Activated CD4-positive, alpha-beta memory T cell treated with anti-CD3 and anti-CD28 coated beads, Interleukin-2, amount 10 ng/mL, durations not matched to agents 7 days and 5 days (primary cell): ENCODE measurements around the gene EXO1. TPM values are rescaled to one million over a fixed set of nuclear protein-coding genes. Genes with fewer than 3 reads are reported as not detected.
"Not testable (repeated sequence)": the region's sequence is repeated elsewhere in the genome, so short reads cannot be mapped to it uniquely, and the experiment has no call there.

ENCODE experiments used
- CTCF ChIA-PET: fragments of 350-600 bp; sonication (Branson Sonifier 250); formaldehyde crosslinking; loops from one replicate; lab custom pipeline; 2021; ENCODE audit warnings: antibody characterized with exemption, inconsistent platforms; lab: Charles Lee
- POLR2A ChIA-PET: fragments of 350-600 bp; sonication (Branson Sonifier 250); formaldehyde crosslinking; loops from one replicate; lab custom pipeline; 2021; ENCODE audit warnings: antibody characterized with exemption; lab: Charles Lee
- DNase-seq: peaks from one replicate; pipeline ENCODE4 v3.0.0-alpha.2; 2020
- H3K27ac Mint-ChIP-seq: one replicate; pipeline ENCODE4 v1.8.0; 2021; ENCODE audit warnings: mild to moderate bottlenecking, mixed read lengths
- H3K27me3 Mint-ChIP-seq: one replicate; pipeline ENCODE4 v1.8.0; 2021; ENCODE audit warnings: mixed read lengths
- H3K36me3 Mint-ChIP-seq: one replicate; pipeline ENCODE4 v1.8.0; 2021; ENCODE audit warnings: low read depth, mixed read lengths
- H3K4me1 Mint-ChIP-seq: one replicate; pipeline ENCODE4 v1.8.0; 2021; ENCODE audit warnings: mixed read lengths
- H3K4me3 Mint-ChIP-seq: one replicate; pipeline ENCODE4 v1.8.0; 2021; ENCODE audit warnings: mild to moderate bottlenecking, mixed read lengths
- H3K9me3 Mint-ChIP-seq: one replicate; pipeline ENCODE4 v1.8.0; 2021; ENCODE audit warnings: mixed read lengths
- total RNA-seq, 2 experiments: library from RNA; stranded (reverse); gene quantifications; one replicate each; pipeline ENCODE4 v1.2.3, GENCODE V29; 2021

EXO1 gene
- total RNA-seq, result 10 to 100 TPM; 30.1 to 31.9 TPM

GRCh38 chr1:241847796-241848685, at the start of gene EXO1:
Gene EXO1 (plus strand): TSS chr1:241848204. CDS start chr1:241850426, 2,222 bp downstream.
- Mint-ChIP-seq H3K4me3 (peak within 1 kb of the TSS; percentile 92), H3K27ac (peak within 1 kb of the TSS; percentile 99), H3K4me1 (peaks cover 30% of the 10 kb centered on the region), H3K36me3 (peaks cover 21% of the 10 kb centered on the region), H3K27me3 (peaks cover 3% of the 10 kb centered on the region), H3K9me3 (no peaks in the 10 kb centered on the region)
- POLR2A ChIA-PET, result interaction anchor here (0.7 to 2.6 kb wide), 7 partner anchors 9 to 329 kb away, joined by 3 to 16 read pairs (median 5); partner anchors contain the start of genes CHML, FH and OPN3
- CTCF ChIA-PET, result interaction anchor here (0.5 to 1.4 kb wide), 5 partner anchors 139 to 1427 kb away, joined by 3 to 10 read pairs (median 4); partner anchors contain the start of gene MAP1LC3C
- DNase-seq, result peak; percentile 91

GRCh38 chr1:241799416-241799815, 48.6 kb upstream of the EXO1 start:
- H3K27me3 Mint-ChIP-seq, result peaks cover 12% of the 10 kb centered on the region
- no peak overlapping the region for H3K27ac Mint-ChIP-seq
- CTCF ChIA-PET, result no interaction called here
- no peaks in the 10 kb centered on the region for H3K36me3 Mint-ChIP-seq
- no peaks in the 10 kb centered on the region for H3K9me3 Mint-ChIP-seq
- DNase-seq, result no peak
- POLR2A ChIA-PET, result no interaction called here
- no peak overlapping the region for H3K4me3 Mint-ChIP-seq
- H3K4me1 Mint-ChIP-seq, result no peaks in the 10 kb centered on the region

GRCh38 chr1:241800640-241801039, 47.4 kb upstream of the EXO1 start:
- ChIA-PET POLR2A (no interaction called here), CTCF (no interaction called here)
- Mint-ChIP-seq H3K27ac (no peak overlapping the region), H3K27me3 (peaks cover 12% of the 10 kb centered on the region), H3K36me3 (no peaks in the 10 kb centered on the region), H3K4me1 (no peaks in the 10 kb centered on the region), H3K4me3 (no peak overlapping the region), H3K9me3 (no peaks in the 10 kb centered on the region)
- no peak for DNase-seq

- ChIA-PET CTCF (no interaction called here), POLR2A (no interaction called here)
- Mint-ChIP-seq H3K27ac (no peak overlapping the region), H3K36me3 (no peaks in the 10 kb centered on the region), H3K4me3 (no peak overlapping the region), H3K9me3 (no peaks in the 10 kb centered on the region), H3K27me3 (peaks cover 15% of the 10 kb centered on the region), H3K4me1 (peaks cover 6% of the 10 kb centered on the region)
- DNase-seq, result no peak
Observed at GRCh38 chr1:241802863-241803262, 45.1 kb upstream of the EXO1 start.

- POLR2A ChIA-PET, DNase-seq, H3K4me1 Mint-ChIP-seq, H3K4me3 Mint-ChIP-seq, H3K9me3 Mint-ChIP-seq, CTCF ChIA-PET, H3K36me3 Mint-ChIP-seq, H3K27ac Mint-ChIP-seq: not testable (repeated sequence)
- H3K27me3 Mint-ChIP-seq, result peaks cover 18% of the 10 kb centered on the region
Observed at GRCh38 chr1:241804706-241805105, 43.3 kb upstream of the EXO1 start.

GRCh38 chr1:241808265-241808664, 39.7 kb upstream of the EXO1 start:
- H3K9me3 Mint-ChIP-seq, result no peaks in the 10 kb centered on the region
- no peak for DNase-seq
- H3K27ac Mint-ChIP-seq, result no peak overlapping the region
- H3K4me1 Mint-ChIP-seq, result peaks cover 7% of the 10 kb centered on the region
- H3K27me3 Mint-ChIP-seq, result peaks cover 6% of the 10 kb centered on the region
- CTCF ChIA-PET, result no interaction called here
- no peaks in the 10 kb centered on the region for H3K36me3 Mint-ChIP-seq
- POLR2A ChIA-PET, result no interaction called here
- H3K4me3 Mint-ChIP-seq, result no peak overlapping the region

- Mint-ChIP-seq H3K9me3 (no peaks in the 10 kb centered on the region), H3K27ac (no peak overlapping the region), H3K4me3 (no peak overlapping the region), H3K4me1 (peaks cover 7% of the 10 kb centered on the region), H3K27me3 (peaks cover 5% of the 10 kb centered on the region), H3K36me3 (no peaks in the 10 kb centered on the region)
- POLR2A ChIA-PET, result no interaction called here
- DNase-seq, result no peak
- CTCF ChIA-PET, result no interaction called here
Observed at GRCh38 chr1:241810769-241811405, 37.1 kb upstream of the EXO1 start.

- CTCF ChIA-PET, result interaction anchor here (0.7 to 0.8 kb wide), 2 partner anchors 30 to 203 kb away, joined by 4 to 5 read pairs; no protein-coding TSS in a partner anchor
- no peaks in the 10 kb centered on the region for H3K36me3 Mint-ChIP-seq
- no peak for DNase-seq
- no peaks in the 10 kb centered on the region for H3K4me1 Mint-ChIP-seq
- peaks cover 5% of the 10 kb centered on the region for H3K27me3 Mint-ChIP-seq
- no peaks in the 10 kb centered on the region for H3K9me3 Mint-ChIP-seq
- H3K27ac Mint-ChIP-seq, result no peak overlapping the region
- H3K4me3 Mint-ChIP-seq, result no peak overlapping the region
- POLR2A ChIA-PET, result no interaction called here
Observed at GRCh38 chr1:241813768-241814320, 34.2 kb upstream of the EXO1 start.

- ChIA-PET CTCF (interaction anchor here (0.7 kb wide), 2 partner anchors 10 to 1587 kb away, joined by 3 read pairs; no protein-coding TSS in a partner anchor), POLR2A (no interaction called here)
- Mint-ChIP-seq H3K4me3 (no peak overlapping the region), H3K4me1 (no peaks in the 10 kb centered on the region), H3K27ac (no peak overlapping the region), H3K36me3 (no peaks in the 10 kb centered on the region), H3K27me3 (peaks cover 3% of the 10 kb centered on the region), H3K9me3 (no peaks in the 10 kb centered on the region)
- no peak for DNase-seq
Observed at GRCh38 chr1:241816008-241816407, 32.0 kb upstream of the EXO1 start.

- Mint-ChIP-seq H3K27me3 (peaks cover 3% of the 10 kb centered on the region), H3K4me1 (no peaks in the 10 kb centered on the region), H3K36me3 (no peaks in the 10 kb centered on the region), H3K9me3 (no peaks in the 10 kb centered on the region), H3K4me3 (no peak overlapping the region), H3K27ac (no peak overlapping the region)
- CTCF ChIA-PET, result interaction anchor here (0.7 to 1.2 kb wide), 2 partner anchors 24 to 207 kb away, joined by 3 to 4 read pairs; no protein-coding TSS in a partner anchor
- POLR2A ChIA-PET, result no interaction called here
- DNase-seq, result no peak
Observed at GRCh38 chr1:241817331-241817792, 30.6 kb upstream of the EXO1 start.

GRCh38 chr1:241817956-241818612, 29.9 kb upstream of the EXO1 start:
- no peak for DNase-seq
- H3K27ac Mint-ChIP-seq, result no peak overlapping the region
- H3K4me3 Mint-ChIP-seq, result no peak overlapping the region
- H3K9me3 Mint-ChIP-seq, result no peaks in the 10 kb centered on the region
- CTCF ChIA-PET, result no interaction called here
- H3K27me3 Mint-ChIP-seq, result peaks cover 3% of the 10 kb centered on the region
- POLR2A ChIA-PET, result no interaction called here
- H3K36me3 Mint-ChIP-seq, result no peaks in the 10 kb centered on the region
- no peaks in the 10 kb centered on the region for H3K4me1 Mint-ChIP-seq

GRCh38 chr1:241819340-241819866, 28.6 kb upstream of the EXO1 start:
- Mint-ChIP-seq H3K4me1 (no peaks in the 10 kb centered on the region), H3K27ac (no peak overlapping the region), H3K27me3 (peaks cover 3% of the 10 kb centered on the region), H3K9me3 (no peaks in the 10 kb centered on the region), H3K4me3 (no peak overlapping the region), H3K36me3 (no peaks in the 10 kb centered on the region)
- no peak for DNase-seq
- CTCF ChIA-PET, result no interaction called here
- POLR2A ChIA-PET, result no interaction called here
